WTC11 (cell line): ENCODE results near the gene CTIF.

Experiments used
- CREB1 ChIP-seq: sonication (generic); formaldehyde crosslinking; IDR thresholded peaks from 2 replicates; pipeline ENCODE4 v1.8.0; 2023; ENCODE audit warnings: mild to moderate bottlenecking, missing genetic modification reagents
- CTCF ChIP-seq: fragments of 200-600 bp; IDR thresholded peaks from 2 replicates; pipeline ENCODE4 v1.8.0; 2022; ENCODE audit warnings: antibody characterized with exemption
- RORB ChIP-seq: fragments of 250-450 bp; sonication (Bioruptor Pico); IDR thresholded peaks from 2 replicates; pipeline ENCODE4 v1.9.0; 2021; ENCODE audit warnings: mild to moderate bottlenecking
- SP1 ChIP-seq: sonication (generic); formaldehyde crosslinking; conservative IDR thresholded peaks from 2 replicates; pipeline ENCODE4 v1.8.1; 2022; ENCODE audit warnings: missing genetic modification reagents
- ZNF671 ChIP-seq: fragments of 250-450 bp; sonication (Bioruptor Pico); IDR thresholded peaks from 2 replicates; pipeline ENCODE4 v1.8.0; 2021; ENCODE audit warnings: mild to moderate bottlenecking
- TF ChIP-seq, protein P1 (sequence below): sonication (generic); formaldehyde crosslinking; IDR thresholded peaks from 2 replicates; pipeline ENCODE4 v1.8.0; 2022; ENCODE audit warnings: mild to moderate bottlenecking, missing genetic modification reagents

- TF ChIP-seq CTCF: no peak
- TF ChIP-seq CREB1 (CRISPR knock-in tag): no peak
- no peak for TF ChIP-seq RORB (CRISPR knock-in tag)
- TF ChIP-seq, protein P1, sequence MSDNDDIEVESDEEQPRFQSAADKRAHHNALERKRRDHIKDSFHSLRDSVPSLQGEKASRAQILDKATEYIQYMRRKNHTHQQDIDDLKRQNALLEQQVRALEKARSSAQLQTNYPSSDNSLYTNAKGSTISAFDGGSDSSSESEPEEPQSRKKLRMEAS (CRISPR knock-in tag): no peak
- TF ChIP-seq SP1: no peak
- TF ChIP-seq ZNF671 (CRISPR knock-in tag): no peak
Measured at GRCh38 chr18:48607056-48607984, 68.5 kb downstream of the CTIF start.
